Measurements from ENCODE around the gene GDF9.

GDF9 gene

DNA sequence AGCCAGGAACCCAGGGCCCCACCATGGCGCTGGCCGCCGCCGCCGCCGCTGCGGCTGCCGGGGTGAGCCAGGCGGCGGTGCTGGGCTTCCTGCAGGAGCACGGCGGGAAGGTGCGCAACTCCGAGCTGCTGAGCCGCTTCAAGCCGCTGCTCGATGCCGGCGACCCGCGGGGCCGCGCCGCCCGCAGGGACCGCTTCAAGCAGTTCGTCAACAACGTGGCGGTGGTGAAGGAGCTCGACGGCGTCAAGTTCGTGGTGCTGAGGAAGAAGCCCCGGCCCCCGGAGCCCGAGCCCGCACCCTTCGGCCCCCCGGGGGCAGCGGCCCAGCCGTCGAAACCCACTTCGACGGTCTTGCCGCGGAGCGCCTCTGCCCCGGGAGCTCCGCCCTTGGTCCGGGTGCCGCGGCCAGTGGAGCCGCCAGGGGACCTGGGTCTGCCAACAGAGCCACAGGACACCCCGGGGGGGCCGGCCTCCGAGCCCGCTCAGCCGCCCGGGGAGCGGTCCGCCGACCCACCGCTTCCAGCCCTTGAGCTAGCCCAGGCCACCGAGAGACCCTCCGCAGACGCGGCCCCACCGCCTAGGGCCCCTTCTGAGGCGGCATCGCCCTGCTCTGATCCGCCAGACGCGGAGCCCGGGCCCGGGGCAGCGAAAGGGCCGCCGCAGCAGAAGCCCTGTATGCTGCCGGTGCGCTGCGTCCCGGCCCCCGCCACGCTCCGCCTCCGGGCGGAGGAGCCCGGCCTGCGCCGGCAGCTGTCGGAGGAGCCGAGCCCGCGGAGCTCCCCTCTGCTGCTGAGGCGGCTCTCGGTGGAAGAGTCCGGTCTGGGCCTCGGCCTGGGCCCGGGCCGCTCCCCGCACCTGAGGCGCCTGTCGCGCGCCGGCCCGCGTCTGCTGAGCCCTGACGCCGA, 52.4 kb downstream of the GDF9 start:
- peak; percentile 71 for TF ChIP-seq L3MBTL2 (conservative IDR thresholded peaks at IDR 0.05)
- no peak for TF ChIP-seq FOXM1 (IDR thresholded peaks at IDR 0.05; ENCODE audit: borderline replicate concordance)
- TF ChIP-seq FOXK2 (IDR thresholded peaks at IDR 0.05): no peak
- TF ChIP-seq LEF1 (IDR thresholded peaks at IDR 0.05; ENCODE audit: borderline replicate concordance): no peak
- TF ChIP-seq NFRKB (IDR thresholded peaks at IDR 0.05): no peak
- DNase-seq (ENCODE audit: extremely low spot score): peak; percentile 61
- ChIA-PET POLR2A (interaction anchor here (1.2 kb wide), 2 partner anchors 13 to 77 kb away, joined by 4 to 5 read pairs; partner anchors contain the start of gene KIF3A), CTCF (interaction anchor here (0.7 to 1.2 kb wide), 2 partner anchors 38 to 59 kb away, joined by 3 to 6 read pairs; no protein-coding TSS in a partner anchor)

GRCh38 chr5:132812781-132813598, 53.3 kb downstream of the GDF9 start, which contains the start of gene SOWAHA:
Gene SOWAHA (plus strand): TSS chr5:132813302. CDS start chr5:132813622, 320 bp downstream.
- ChIA-PET POLR2A (interaction anchor here (1.2 kb wide), 2 partner anchors 12 to 76 kb away, joined by 4 to 5 read pairs; partner anchors contain the start of gene KIF3A), CTCF (interaction anchor here (0.7 to 1.2 kb wide), 2 partner anchors 37 to 58 kb away, joined by 3 to 6 read pairs; no protein-coding TSS in a partner anchor)
- TF ChIP-seq L3MBTL2 (conservative IDR thresholded peaks at IDR 0.05) (0 out of 2 replicates have a peak, but pooled peaks have one; percentile 13), ZNF384 (IDR thresholded peaks at IDR 0.05) (peak; percentile 30), CTBP1 (IDR thresholded peaks at IDR 0.05; ENCODE audit: borderline replicate concordance) (no peak)
- peak; percentile 67 for DNase-seq (ENCODE audit: extremely low spot score)

DNA sequence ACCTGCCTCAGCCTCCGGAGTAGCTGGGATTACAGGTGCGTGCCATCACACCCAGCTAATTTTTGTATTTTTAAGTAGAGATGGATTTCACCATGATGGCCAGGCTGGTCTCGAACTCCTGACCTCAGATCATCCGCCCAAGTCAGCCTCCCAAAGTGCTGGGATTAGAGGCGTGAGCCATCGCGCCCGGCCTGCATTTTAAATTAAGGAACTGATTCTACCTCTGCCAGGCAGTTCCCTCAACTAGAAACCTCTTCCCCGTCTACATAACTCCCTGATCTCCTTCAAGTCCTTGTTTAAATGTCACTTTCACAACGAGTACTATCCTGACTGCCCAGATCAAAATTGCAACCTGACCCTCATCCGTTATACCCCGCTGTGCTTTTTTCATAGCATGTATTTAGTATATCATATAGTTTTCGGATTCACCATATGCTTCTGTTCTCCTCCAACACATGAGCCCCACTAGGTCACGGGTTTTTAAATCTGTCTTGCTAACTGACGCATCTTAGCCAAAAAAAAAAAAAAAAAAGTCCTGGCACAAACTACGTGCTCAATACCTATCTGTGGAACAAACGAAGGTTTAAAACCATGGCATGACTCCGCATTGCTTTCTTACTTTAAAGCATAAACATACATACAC, 54.0 kb downstream of the GDF9 start:
- POLR2A ChIA-PET: interaction anchor here (1.3 kb wide), 2 partner anchors 8 to 75 kb away, joined by 3 to 5 read pairs; partner anchors contain the start of gene KIF3A
- no peak for DNase-seq (ENCODE audit: extremely low spot score)
- TF ChIP-seq ZNF384 (IDR thresholded peaks at IDR 0.05) (0 out of 2 replicates have a peak, but pooled peaks have one; percentile 44), BHLHE40 (IDR thresholded peaks at IDR 0.05; ENCODE audit: borderline replicate concordance) (no peak)
- CTCF ChIA-PET: interaction anchor here (0.5 kb wide), 1 partner anchor 268 kb away, joined by 3 read pairs; no protein-coding TSS in a partner anchor
